Endometrial microvascular endothelial cells (primary cell): ENCODE data around the gene STARD3. TPM values are rescaled to one million over a fixed set of nuclear protein-coding genes. Genes with fewer than 3 reads are reported as not detected.

Source experiments
- in situ Hi-C: cut with HindIII; loops from 2 replicates; pipeline ENCODE4 v1.10.0; 2017; ENCODE audit warnings: low sequenced_read_pairs, low pct_unique_long_range_greater_than_20kb; ENCODE audit errors: inconsistent ontology term
- total RNA-seq: library from RNA; depleted of rRNA; stranded (reverse); fragments of >200 nt; gene quantifications from one replicate; pipeline ENCODE4 v1.2.3, GENCODE V29; 2015; ENCODE audit errors: inconsistent ontology term

The STARD3 gene
- total RNA-seq, 1 donor from 2014 or later = 52.8 TPM

- in situ Hi-C loops = no loop called here
These were observed 15.1 kb downstream of the STARD3 start for GRCh38 chr17:39651923-39652586.

GRCh38 chr17:39652587-39653315 lies 15.8 kb downstream of the STARD3 start:
- in situ Hi-C loops = no loop called here

- in situ Hi-C loops = no loop called here
These were observed 16.3 kb downstream of the STARD3 start for GRCh38 chr17:39653316-39653661.

GRCh38 chr17:39653662-39654331 lies 16.9 kb downstream of the STARD3 start:
- in situ Hi-C loops = no loop called here

- in situ Hi-C loops = no loop called here
These were observed 18.2 kb downstream of the STARD3 start for GRCh38 chr17:39655105-39655504.

- in situ Hi-C loops = no loop called here
These were observed 21.4 kb downstream of the STARD3 start for GRCh38 chr17:39658346-39658745.

GRCh38 chr17:39658760-39659159 lies 21.8 kb downstream of the STARD3 start:
- in situ Hi-C loops = no loop called here

GRCh38 chr17:39659279-39660010 lies 22.5 kb downstream of the STARD3 start:
- in situ Hi-C loops = no loop called here

- in situ Hi-C loops = no loop called here
These were observed 23.0 kb downstream of the STARD3 start for GRCh38 chr17:39660011-39660360.

- in situ Hi-C loops = no loop called here
These were observed 23.7 kb downstream of the STARD3 start for GRCh38 chr17:39660397-39661385.

GRCh38 chr17:39661744-39662541 lies 25.0 kb downstream of the STARD3 start:
- in situ Hi-C loops = no loop called here

- in situ Hi-C loops = no loop called here
These were observed 25.8 kb downstream of the STARD3 start for GRCh38 chr17:39662551-39663339.

GRCh38 chr17:39663340-39663687 lies 26.4 kb downstream of the STARD3 start:
- in situ Hi-C loops = no loop called here

- in situ Hi-C loops = no loop called here
These were observed 27.0 kb downstream of the STARD3 start for GRCh38 chr17:39663688-39664580.

- in situ Hi-C loops = no loop called here
These were observed 27.9 kb downstream of the STARD3 start, which contains the start of gene TCAP for GRCh38 chr17:39664581-39665561. Gene TCAP (plus strand): TSS chr17:39665349. CDS start chr17:39665360, 11 bp downstream.
